ENCODE data around the gene ESYT1.
"Not testable (repeated sequence)": the region's sequence is repeated elsewhere in the genome, so short reads cannot be mapped to it uniquely, and the experiment has no call there.

ESYT1 gene

DNA sequence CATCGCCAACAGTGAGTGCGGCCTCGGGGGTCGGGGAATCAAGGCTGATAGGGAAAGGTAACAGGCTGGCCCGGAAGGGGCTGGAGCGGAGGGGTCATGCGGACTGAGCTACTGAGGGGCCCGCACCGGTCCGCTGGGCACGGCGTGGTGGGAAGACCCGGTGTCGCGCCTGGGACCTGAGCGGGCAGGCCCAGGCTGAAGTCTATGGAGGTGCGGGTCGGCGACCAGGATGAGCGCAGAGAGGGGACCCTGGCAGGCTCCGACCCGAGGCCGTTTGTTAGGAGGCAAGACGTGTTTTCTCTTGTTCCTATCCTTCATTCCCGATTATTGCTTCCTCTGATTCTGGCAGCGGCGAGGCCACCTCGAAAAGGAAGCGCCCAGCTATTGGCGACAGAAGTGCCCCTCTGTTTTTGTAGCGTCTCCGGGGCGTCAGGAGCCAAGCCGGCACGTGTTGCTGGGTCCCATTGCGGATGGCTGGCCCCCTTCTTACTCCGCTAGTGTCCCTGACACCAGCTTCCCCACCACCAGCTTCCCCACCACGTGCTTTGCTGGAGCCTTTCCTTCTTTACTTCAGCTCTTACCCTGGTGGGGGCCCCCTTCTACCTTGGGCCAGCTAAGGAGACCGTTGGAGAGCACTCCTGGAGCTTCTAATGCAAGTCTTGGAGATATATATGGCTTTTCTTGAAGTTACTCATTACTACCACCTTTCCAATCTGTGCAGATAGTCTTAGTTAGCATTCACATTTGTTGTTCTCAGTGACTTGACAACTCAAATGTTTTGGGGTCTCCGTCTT lies 23.1 kb upstream of the ESYT1 start:
- Histone ChIP-seq H3K9me3 (ENCODE audit: control insufficient read depth, low read depth, low read length) (no peaks in the 10 kb centered on the region), H3K36me3 (ENCODE audit: control insufficient read depth, low read depth, low read length) (peaks cover 61% of the 10 kb centered on the region), H3K27me3 (ENCODE audit: control insufficient read depth, insufficient read depth, low read length) (no peaks in the 10 kb centered on the region), H3K9ac (ENCODE audit: low read length) (peak overlapping the region; percentile 97), H3K27ac (ENCODE audit: low read length) (peak overlapping the region; percentile 91), H3K4me1 (ENCODE audit: control insufficient read depth, low read depth, low read length) (peaks cover 9% of the 10 kb centered on the region), H3K4me3 (ENCODE audit: low read length) (peak overlapping the region; percentile 97)

DNA sequence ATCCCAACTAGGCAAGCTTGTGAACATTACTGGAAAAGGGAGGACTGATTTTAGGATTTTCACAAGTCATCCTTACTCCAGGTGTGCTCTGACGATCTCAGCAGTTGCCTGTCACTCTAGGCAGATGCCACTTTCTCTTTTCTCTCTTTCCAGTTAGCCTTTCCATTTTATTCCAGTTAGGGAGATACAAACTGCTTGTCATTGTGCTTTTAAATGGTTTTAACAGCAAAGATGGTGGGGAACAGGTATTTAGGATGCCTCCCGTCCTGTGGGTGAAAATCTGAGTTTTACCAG lies 22.5 kb upstream of the ESYT1 start:
- Histone ChIP-seq H3K4me3 (ENCODE audit: low read length) (peak overlapping the region; percentile 97), H3K27me3 (ENCODE audit: control insufficient read depth, insufficient read depth, low read length) (no peaks in the 10 kb centered on the region), H3K9me3 (ENCODE audit: control insufficient read depth, low read depth, low read length) (no peaks in the 10 kb centered on the region), H3K36me3 (ENCODE audit: control insufficient read depth, low read depth, low read length) (peaks cover 63% of the 10 kb centered on the region), H3K9ac (ENCODE audit: low read length) (peak overlapping the region; percentile 97), H3K4me1 (ENCODE audit: control insufficient read depth, low read depth, low read length) (peaks cover 9% of the 10 kb centered on the region), H3K27ac (ENCODE audit: low read length) (no peak overlapping the region)

DNA sequence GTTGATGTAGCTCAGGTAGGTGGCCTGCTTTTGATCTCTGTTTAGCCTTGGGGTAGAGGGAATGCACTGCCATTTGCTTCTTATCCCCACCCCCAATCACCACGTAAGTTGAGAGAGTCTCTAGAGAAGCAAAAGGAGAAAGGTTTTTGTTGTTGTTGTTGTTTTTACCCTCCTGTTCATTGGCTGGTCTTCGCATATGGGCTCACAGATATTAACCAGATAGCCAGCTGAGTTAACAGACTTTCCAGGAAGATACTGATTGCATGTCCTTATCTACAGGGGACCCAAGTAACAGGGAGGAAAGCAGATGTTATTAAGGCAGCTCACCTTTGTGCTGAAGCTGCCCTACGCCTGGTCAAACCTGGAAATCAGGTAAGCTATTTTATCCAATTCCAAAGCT lies 20.8 kb upstream of the ESYT1 start:
- H3K9ac ChIP-seq (ENCODE audit: low read length) = no peak overlapping the region
- H3K27ac ChIP-seq (ENCODE audit: low read length) = no peak overlapping the region
- H3K4me1 ChIP-seq (ENCODE audit: control insufficient read depth, low read depth, low read length) = peaks cover 9% of the 10 kb centered on the region
- H3K4me3 ChIP-seq (ENCODE audit: low read length) = no peak overlapping the region
- peaks cover 64% of the 10 kb centered on the region for H3K36me3 ChIP-seq (ENCODE audit: control insufficient read depth, low read depth, low read length)
- no peaks in the 10 kb centered on the region for H3K27me3 ChIP-seq (ENCODE audit: control insufficient read depth, insufficient read depth, low read length)
- no peaks in the 10 kb centered on the region for H3K9me3 ChIP-seq (ENCODE audit: control insufficient read depth, low read depth, low read length)

DNA sequence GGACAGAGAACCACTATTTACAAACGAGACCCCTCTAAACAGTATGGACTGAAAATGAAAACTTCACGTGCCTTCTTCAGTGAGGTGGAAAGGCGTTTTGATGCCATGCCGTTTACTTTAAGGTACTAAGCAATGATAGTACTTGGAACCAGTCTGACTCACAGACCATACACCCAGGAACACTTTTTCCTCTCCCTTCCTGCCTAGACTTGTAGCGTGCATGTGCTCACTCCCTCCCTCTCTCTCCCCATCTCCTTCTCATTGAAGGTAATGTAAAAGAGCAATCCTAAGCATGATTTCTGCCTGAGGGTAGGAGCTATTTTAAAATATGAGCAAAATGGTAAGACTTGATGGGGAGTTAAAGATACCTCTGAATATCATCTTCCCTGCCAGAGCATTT lies 17.5 kb upstream of the ESYT1 start:
- peaks cover 79% of the 10 kb centered on the region for H3K36me3 ChIP-seq (ENCODE audit: control insufficient read depth, low read depth, low read length)
- no peaks in the 10 kb centered on the region for H3K27me3 ChIP-seq (ENCODE audit: control insufficient read depth, insufficient read depth, low read length)
- no peaks in the 10 kb centered on the region for H3K9me3 ChIP-seq (ENCODE audit: control insufficient read depth, low read depth, low read length)
- H3K27ac ChIP-seq (ENCODE audit: low read length) = no peak overlapping the region
- H3K4me3 ChIP-seq (ENCODE audit: low read length) = no peak overlapping the region
- H3K4me1 ChIP-seq (ENCODE audit: control insufficient read depth, low read depth, low read length) = peaks cover 8% of the 10 kb centered on the region
- no peak overlapping the region for H3K9ac ChIP-seq (ENCODE audit: low read length)

DNA sequence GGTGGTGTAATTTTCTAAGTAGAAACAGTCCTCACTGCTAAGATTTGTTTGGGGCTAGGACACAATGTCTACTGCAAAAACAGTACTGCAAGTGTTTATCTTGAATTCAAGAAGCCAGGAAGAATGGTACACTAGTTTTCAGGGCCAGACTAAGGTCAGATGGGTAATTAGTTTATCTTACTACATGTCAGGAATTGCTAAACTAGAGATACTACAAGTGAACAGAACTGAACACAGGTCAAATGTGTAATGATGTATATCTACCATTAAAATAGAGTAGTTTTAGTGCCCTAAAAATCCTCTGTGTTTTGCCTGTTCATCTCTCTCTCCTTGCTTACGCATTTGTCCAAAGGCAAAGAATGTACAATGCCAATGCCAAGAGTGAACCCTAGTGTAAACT lies 14.0 kb upstream of the ESYT1 start:
- H3K4me3 ChIP-seq (ENCODE audit: low read length) = no peak overlapping the region
- no peak overlapping the region for H3K9ac ChIP-seq (ENCODE audit: low read length)
- H3K27me3 ChIP-seq (ENCODE audit: control insufficient read depth, insufficient read depth, low read length) = no peaks in the 10 kb centered on the region
- H3K4me1 ChIP-seq (ENCODE audit: control insufficient read depth, low read depth, low read length) = peaks cover 6% of the 10 kb centered on the region
- no peak overlapping the region for H3K27ac ChIP-seq (ENCODE audit: low read length)
- no peaks in the 10 kb centered on the region for H3K9me3 ChIP-seq (ENCODE audit: control insufficient read depth, low read depth, low read length)
- H3K36me3 ChIP-seq (ENCODE audit: control insufficient read depth, low read depth, low read length) = peaks cover 59% of the 10 kb centered on the region

DNA sequence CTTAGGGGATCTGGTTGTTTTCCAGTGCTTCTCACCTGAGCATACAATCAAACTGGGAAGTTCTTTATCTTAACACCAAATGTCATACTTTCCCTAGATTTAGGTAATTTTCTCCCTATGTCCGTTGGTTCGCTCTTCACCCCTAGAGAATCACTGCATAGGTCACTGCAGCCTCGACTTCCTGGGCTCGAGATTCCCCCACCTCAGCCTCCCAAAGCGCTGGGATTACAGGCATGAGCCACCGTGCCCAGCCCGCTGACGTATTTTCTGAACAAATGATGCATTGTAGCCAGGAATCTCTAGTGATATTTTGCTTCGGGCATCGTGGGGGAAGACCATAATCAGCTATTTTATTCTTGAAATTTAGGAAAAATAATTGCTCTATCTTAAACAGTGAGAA lies 12.7 kb upstream of the ESYT1 start:
- Histone ChIP-seq H3K27me3 (ENCODE audit: control insufficient read depth, insufficient read depth, low read length) (no peaks in the 10 kb centered on the region), H3K9me3 (ENCODE audit: control insufficient read depth, low read depth, low read length) (no peaks in the 10 kb centered on the region), H3K36me3 (ENCODE audit: control insufficient read depth, low read depth, low read length) (peaks cover 47% of the 10 kb centered on the region), H3K27ac (ENCODE audit: low read length) (no peak overlapping the region), H3K4me1 (ENCODE audit: control insufficient read depth, low read depth, low read length) (peaks cover 14% of the 10 kb centered on the region), H3K4me3 (ENCODE audit: low read length) (peak overlapping the region; percentile 100), H3K9ac (ENCODE audit: low read length) (peak overlapping the region; percentile 99)

DNA sequence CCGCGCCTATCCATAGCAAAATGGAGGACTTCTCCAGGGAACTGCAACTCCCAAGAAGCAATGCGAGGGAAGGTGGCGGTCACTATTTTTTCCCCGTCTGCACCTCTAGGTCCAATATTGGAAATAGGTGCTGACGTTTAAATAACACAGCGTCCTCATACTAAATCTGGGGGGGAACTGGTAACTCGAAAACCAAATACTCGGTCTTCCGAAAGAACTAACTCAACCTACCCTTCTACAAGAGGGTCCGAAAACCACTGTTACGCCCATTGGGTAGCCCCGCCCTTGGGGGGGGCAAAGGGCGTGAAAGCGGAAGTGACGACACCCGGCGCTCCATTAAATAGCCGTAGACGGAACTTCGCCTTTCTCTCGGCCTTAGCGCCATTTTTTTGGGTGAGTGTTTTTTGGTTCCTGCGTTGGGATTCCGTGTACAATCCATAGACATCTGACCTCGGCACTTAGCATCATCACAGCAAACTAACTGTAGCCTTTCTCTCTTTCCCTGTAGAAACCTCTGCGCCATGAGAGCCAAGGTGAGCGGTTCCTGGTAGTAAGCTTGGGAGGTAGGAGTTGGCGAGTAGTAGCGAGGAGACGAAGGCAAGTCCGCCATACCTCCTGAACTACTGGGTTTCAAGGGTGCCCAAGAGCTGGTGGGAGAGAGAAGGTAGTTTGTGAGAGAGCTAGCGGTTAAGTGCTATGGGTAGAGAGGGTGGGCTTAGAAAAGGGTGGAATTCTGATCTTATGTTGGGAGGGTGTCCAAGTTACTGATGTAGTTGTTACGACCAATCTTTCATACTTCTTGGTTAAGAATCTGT lies 11.6 kb upstream of the ESYT1 start, which contains the start of gene RPL41:
Gene RPL41 (plus strand): TSS at position 367 of the 815 bp plus-strand sequence.
- peak within 1 kb of the TSS; percentile 99 for H3K9ac ChIP-seq (ENCODE audit: low read length)
- peak within 1 kb of the TSS; percentile 99 for H3K27ac ChIP-seq (ENCODE audit: low read length)
- H3K27me3 ChIP-seq (ENCODE audit: control insufficient read depth, insufficient read depth, low read length) = no peaks in the 10 kb centered on the region
- H3K9me3 ChIP-seq (ENCODE audit: control insufficient read depth, low read depth, low read length) = no peaks in the 10 kb centered on the region
- H3K36me3 ChIP-seq (ENCODE audit: control insufficient read depth, low read depth, low read length) = peaks cover 46% of the 10 kb centered on the region
- H3K4me1 ChIP-seq (ENCODE audit: control insufficient read depth, low read depth, low read length) = peaks cover 14% of the 10 kb centered on the region
- H3K4me3 ChIP-seq (ENCODE audit: low read length) = peak within 1 kb of the TSS; percentile 100

DNA sequence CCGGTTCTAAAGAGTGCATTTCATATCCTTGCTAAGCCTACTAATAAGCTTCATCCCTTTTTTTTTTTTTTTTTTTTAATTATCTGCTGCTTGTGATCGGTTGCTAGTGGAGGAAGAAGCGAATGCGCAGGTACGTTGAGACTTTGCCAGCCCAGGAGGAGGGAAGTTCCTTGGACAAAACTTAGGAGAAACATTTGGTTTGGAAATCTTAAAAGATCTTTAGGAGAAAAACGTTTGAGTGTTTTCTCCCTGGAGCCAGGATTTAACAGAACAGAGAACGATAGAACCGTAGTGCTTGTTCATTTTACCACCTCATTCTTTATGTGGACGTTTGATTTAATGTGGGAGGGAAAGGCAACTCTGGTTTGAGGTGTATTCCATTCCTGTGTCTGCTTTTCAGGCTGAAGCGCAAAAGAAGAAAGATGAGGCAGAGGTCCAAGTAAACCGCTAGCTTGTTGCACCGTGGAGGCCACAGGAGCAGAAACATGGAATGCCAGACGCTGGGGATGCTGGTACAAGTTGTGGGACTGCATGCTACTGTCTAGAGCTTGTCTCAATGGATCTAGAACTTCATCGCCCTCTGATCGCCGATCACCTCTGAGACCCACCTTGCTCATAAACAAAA lies 10.9 kb upstream of the ESYT1 start:
- Histone ChIP-seq H3K36me3 (ENCODE audit: control insufficient read depth, low read depth, low read length) (peaks cover 40% of the 10 kb centered on the region), H3K4me3 (ENCODE audit: low read length) (peak overlapping the region; percentile 100), H3K9ac (ENCODE audit: low read length) (peak overlapping the region; percentile 99), H3K4me1 (ENCODE audit: control insufficient read depth, low read depth, low read length) (peaks cover 14% of the 10 kb centered on the region), H3K27ac (ENCODE audit: low read length) (peak overlapping the region; percentile 99)
- H3K9me3 ChIP-seq (ENCODE audit: control insufficient read depth, low read depth, low read length); H3K27me3 ChIP-seq (ENCODE audit: control insufficient read depth, insufficient read depth, low read length): not testable (repeated sequence)

DNA sequence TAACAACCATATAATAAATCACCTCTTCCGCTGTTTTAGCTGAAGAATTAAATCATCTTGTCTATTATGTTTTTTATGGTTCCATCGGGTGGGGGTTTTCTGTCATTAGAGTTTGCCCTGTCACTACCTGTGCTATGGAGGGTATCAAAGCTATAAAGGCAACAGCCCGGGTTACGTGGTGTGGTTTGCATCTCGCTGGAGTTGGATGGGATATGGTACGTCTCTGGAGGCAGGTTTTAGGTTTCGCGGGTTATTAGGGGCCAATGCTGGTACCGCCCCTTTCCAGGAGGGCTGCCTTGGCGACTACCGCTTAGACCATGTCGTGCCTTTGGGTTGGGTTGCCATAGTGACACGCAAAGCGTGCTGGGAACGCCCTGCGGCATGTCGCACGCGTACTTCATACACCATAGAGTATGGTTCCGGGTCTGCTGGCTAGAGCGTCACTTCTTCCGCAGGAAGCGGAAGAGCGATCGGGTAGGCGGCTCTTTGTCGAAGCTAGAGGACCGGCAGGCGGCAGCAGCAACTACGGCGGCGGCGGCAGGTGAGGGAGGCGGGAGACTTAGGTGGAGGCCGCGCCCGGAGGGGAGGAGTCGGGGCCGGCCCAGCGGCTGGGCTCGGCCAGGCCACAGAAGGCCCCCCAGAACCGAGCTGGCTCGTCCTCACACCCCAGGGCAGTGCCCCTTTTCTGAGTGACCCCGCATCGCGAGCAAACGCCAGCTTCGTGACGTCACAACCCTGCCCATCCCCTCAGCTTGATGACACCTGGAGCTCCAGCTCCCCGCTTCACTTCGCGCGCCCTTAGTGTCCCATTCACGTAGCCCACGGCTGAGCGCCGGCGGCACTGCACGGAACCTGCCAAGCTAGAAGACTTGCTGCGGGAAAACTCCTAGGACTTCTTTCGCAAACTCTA lies 10.0 kb upstream of the ESYT1 start, which contains the start of gene ZC3H10:
Gene ZC3H10 (plus strand): TSS at position 489 of the 910 bp plus-strand sequence. CDS start 2,297 bp downstream, outside the sequence.
- Histone ChIP-seq H3K9me3 (ENCODE audit: control insufficient read depth, low read depth, low read length) (no peaks in the 10 kb centered on the region), H3K36me3 (ENCODE audit: control insufficient read depth, low read depth, low read length) (peaks cover 32% of the 10 kb centered on the region), H3K27ac (ENCODE audit: low read length) (peak within 1 kb of the TSS; percentile 99), H3K4me1 (ENCODE audit: control insufficient read depth, low read depth, low read length) (peaks cover 14% of the 10 kb centered on the region), H3K9ac (ENCODE audit: low read length) (peak within 1 kb of the TSS; percentile 99), H3K27me3 (ENCODE audit: control insufficient read depth, insufficient read depth, low read length) (no peaks in the 10 kb centered on the region), H3K4me3 (ENCODE audit: low read length) (peak within 1 kb of the TSS; percentile 100)

DNA sequence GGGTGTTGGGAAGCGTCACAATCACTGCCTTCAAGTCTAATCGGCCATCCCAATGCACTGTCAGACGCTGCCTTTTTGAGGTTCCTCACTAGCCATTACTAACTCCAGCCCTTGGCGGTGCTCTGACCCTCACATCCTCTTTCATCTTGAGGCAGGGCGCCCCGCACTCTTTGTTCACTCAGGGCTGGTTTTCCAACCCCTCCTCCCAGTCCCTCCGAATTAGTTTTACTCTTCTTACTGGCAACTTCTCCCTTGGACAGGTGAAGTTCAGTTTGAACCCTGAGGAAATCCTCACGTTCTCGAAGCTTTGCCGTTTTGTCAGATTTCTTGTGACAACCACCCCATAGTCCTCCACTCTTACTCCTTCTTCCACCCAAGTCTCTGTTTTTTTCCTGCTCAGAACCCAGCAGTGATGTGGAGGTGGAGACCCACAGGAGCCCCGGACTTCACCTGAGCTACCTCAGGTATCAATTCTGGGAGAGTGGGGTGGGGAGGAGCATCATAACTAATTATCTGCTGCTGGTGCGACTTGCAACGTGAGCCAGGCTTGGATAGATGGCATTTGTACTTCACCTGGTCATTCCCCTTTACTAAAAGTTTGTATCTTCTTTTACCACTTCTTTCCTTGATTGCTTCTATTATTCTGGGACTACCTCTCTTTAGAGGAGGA lies 9.2 kb upstream of the ESYT1 start:
- Histone ChIP-seq H3K4me1 (ENCODE audit: control insufficient read depth, low read depth, low read length) (peaks cover 14% of the 10 kb centered on the region), H3K9me3 (ENCODE audit: control insufficient read depth, low read depth, low read length) (no peaks in the 10 kb centered on the region), H3K27ac (ENCODE audit: low read length) (peak overlapping the region; percentile 32), H3K36me3 (ENCODE audit: control insufficient read depth, low read depth, low read length) (peaks cover 24% of the 10 kb centered on the region), H3K4me3 (ENCODE audit: low read length) (peak overlapping the region; percentile 100), H3K9ac (ENCODE audit: low read length) (peak overlapping the region; percentile 67), H3K27me3 (ENCODE audit: control insufficient read depth, insufficient read depth, low read length) (no peaks in the 10 kb centered on the region)

Measured in iPS-18a (cell line).